Amygdala (tissue), 56 donors: Measurements from ENCODE around the gene RAB3GAP1.
A peak's percentile ranks its signal among the peaks of the same experiment; 100 is the strongest.
"Not testable (repeated sequence)": the region's sequence is repeated elsewhere in the genome, so short reads cannot be mapped to it uniquely, and the experiment has no call there.

ENCODE experiments used
- DNase-seq, 56 donors: peaks; one replicate each; lab custom pipeline; 2025; lab: John Stamatoyannopoulos, UW

Gene RAB3GAP1

DNA sequence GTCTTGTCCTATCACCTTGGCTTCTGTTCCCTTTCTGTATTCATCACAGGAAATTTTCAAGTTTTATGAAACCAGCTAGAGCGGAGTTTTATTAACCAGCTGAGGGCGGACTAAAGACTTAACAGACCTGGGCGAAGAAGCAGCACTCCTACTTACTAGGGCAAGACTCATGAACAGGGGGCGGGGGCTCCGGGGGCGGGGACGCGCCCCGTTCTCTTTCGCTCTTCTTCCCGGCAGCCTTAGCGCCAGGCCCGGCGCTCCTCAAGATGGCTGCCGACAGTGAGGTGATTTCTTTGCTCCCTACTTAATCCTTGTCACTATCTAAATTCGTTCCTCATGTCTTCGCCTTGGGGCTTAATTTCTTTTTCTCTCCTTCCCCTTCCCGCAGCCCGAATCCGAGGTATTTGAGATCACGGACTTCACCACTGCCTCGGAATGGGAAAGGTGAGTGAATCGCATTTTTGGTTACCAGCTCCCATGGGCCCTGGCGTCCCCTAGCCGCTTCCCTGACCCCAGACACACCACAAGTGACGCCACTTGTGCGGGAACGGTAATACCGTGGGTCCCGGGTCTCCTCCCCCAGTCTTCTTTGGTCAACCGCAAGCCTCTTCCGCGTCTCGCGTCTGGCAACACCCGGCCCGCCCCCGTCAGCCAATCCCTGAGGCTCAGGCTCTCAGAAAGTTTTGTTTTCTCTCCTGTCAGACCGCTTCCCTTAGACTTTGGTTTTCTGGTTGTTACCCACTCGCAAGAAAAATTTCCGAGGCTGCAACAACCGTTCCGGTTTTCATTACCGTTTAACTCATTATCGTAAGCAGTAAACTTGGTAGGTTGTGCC is at the start of gene RAB3GAP1:
RAB3GAP1 (plus strand) TSS at position 251 of the 835 bp plus-strand sequence; CDS start at position 267, 16 bp downstream.
- peak in 53 of 56 donors; percentile 10 to 80 (median 56) for DNase-seq

GRCh38 chr2:135002836-135003235 is 49.3 kb upstream of the RAB3GAP1 start:
- no peak for DNase-seq

GRCh38 chr2:135004005-135004746 is 47.9 kb upstream of the RAB3GAP1 start:
- DNase-seq = peak in 54 of 56 donors; percentile 3 to 81 (median 50)

GRCh38 chr2:135005753-135006152 is 46.3 kb upstream of the RAB3GAP1 start:
- DNase-seq = no peak

DNA sequence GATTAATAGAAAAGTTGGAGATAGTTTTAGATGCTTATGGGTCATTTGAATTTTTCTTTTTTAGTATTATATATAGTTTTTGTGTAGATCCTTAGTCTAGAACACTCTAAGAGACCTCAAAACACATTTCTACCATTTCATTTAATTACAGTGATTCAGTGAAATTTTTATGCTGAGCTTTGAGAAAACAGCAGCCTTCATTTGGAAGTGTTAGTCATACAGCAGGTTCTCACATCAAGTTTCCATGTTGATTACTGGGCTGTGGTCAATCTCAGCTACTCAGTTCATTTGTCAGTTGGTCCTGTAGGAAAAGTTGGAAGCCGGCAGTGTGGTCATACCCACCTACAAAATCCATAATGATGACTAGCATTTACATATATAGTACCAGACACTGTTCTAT is 42.8 kb upstream of the RAB3GAP1 start:
- no peak for DNase-seq

DNA sequence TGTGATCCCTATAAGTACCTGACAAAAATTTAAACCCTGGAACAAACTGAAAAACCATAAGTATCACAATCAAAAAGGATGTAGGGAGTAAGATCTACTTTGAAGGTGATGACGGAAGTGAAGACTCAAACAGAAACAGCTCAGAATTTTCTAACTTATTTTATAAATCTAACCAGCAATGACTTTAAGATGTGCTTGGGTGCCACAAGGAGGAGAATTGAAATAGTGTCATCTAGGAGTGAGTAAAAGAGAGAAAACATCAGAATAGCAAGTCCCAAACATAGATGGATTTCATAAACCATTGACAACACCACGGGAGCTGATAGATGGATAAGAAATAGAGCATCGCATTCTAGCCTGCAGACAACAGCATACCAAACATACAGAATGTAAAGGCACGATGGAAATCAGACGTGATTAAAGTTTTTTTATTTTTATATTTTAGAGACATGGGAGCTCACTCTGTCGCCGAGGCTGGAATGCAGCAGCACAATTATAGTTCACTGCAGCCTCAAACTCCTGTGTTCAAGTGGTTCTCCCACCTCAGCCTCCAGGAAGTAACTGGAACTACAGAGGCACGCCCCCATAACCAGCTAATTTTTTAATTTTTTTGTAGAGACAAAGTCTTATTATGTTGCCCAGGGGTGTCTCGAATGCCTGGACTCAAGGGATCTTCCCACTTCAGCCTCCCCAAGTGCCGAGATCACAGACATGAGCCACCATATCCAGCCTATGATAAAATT is 41.7 kb upstream of the RAB3GAP1 start:
- DNase-seq = no peak

- DNase-seq = no peak
Measured at GRCh38 chr2:135011633-135012032, 40.5 kb upstream of the RAB3GAP1 start.

DNA sequence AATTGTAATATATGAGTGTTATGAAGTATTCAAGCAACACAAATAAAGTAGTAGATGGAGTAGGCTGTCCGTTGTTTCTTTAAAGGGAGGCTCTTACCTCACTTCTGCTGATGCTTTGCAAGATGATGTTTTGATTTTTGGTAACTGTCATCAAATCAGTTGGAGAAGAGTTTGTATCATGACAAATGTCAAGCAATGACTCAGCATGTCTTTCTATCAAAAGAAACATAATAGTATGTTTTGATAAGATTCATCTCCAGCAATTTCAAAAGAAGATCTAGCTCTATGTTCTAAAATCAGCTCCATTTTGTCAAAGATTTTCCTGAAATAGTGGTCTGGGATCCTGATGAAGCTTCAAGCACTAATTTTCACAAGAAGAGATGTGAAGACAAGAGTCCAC is 30.5 kb upstream of the RAB3GAP1 start:
- DNase-seq = no peak

DNA sequence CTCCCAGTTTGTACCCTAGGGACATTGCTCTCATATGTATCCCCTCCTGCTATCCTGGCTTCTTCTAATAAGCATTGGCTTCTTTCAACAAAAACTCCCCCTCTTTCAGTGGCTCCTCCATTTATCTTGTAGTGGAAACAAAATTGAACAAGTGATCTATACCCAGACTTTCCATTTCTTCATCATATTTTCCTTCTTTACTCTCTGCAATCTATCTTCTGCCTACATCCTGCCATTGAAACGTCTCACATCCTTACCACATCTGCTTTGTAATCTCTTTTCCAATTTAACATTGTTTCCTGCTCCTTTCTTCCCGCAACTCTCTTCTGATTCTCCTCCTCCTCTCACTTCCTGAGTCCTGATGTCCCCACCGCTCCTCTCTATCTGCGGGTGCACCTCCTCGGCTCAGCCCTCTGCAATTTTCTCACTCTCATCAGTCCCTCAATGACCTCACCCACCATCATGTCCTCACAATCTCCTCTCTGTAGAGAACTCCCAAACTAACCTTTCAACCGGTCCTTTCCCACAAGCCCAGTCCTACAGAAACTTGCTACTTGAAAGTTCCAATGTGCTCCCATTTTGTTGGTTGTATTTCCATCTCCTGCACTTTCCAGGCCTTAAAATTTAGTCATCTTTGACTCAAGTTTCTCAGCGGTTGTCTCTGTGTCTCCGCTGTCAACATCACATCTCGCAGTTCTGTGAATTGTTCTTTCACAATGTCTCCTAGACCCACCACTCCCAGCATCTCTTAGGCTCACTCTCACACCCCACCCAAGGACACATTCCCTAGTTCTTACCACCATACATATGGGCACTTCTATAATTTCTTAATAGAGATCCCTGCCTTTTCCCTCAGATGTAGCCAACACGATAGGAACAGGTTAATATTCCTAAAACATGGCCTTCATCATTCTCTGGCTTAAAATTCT is 28.9 kb upstream of the RAB3GAP1 start:
- no peak for DNase-seq

- no peak for DNase-seq
Measured at GRCh38 chr2:135023886-135024485, 28.1 kb upstream of the RAB3GAP1 start.

- DNase-seq = no peak
Measured at GRCh38 chr2:135029481-135030134, 22.5 kb upstream of the RAB3GAP1 start.

DNA sequence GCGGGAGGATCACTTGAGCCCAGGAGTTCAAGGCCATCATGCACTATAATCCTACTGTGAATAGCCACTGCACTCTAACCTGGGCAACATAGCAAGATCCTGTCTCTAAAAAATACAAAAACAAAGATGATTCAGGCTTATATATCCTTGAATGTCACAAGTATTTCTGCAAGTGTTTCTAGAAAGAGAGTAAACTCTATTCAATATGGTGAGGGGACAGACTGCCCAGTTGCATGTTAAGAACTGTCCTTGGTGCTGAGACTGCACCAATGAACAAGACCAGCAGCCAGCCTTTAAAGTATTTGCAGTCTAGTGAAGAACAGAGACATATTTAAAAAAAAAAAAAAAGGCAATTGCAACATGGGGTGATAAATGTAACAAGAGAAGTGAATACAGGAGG is 21.3 kb upstream of the RAB3GAP1 start:
- no peak for DNase-seq

GRCh38 chr2:135033216-135033615 is 18.9 kb upstream of the RAB3GAP1 start:
- DNase-seq = not testable (repeated sequence)

DNA sequence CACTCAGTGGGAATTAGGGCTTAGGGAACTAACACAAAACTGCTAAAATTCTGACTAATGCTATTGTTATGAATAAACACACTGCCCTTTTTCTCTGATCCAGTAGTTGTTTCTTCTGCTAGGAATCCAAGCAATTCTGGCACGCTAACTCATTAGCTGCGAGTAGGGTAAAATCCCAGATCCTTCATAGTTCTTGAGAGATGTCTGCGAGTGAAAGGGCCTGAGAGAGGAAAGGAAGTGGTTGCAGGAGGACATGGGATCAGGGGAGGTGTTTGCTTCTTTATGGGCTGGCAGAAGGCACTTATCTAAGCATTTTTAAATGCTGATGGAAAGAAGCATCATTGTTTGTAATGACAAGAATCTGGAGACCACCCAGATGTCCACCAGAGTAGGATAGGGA is 14.3 kb upstream of the RAB3GAP1 start:
- DNase-seq = no peak

GRCh38 chr2:135043345-135043744 is 8.7 kb upstream of the RAB3GAP1 start:
- no peak for DNase-seq

DNA sequence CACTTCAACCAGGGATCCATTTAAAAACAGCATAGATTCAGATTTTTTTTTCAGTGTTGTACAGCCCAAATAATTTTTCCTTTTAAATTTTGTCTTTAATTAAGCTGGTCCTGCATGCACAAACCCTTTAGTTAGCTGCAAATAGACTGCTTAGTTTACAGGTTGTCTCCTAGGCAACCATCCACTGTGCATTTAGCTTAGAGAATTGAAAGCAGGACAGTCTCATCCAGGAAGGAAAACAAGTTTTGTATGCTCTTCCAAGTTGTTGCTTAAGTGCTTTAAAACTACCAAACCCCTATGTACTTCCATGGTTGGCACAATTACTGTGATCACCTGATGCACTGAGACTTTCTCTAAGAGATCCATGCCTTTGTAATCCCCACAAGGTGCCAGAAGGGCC is 4.8 kb upstream of the RAB3GAP1 start, which contains the start of gene MAP3K19:
MAP3K19 (minus strand) TSS at position 148 of the 400 bp plus-strand sequence. CDS start 22,800 bp downstream, outside the sequence.
- DNase-seq = no peak

GRCh38 chr2:135048122-135048521 is 4.0 kb upstream of the RAB3GAP1 start:
- no peak for DNase-seq

GRCh38 chr2:135050132-135050531 is 2.0 kb upstream of the RAB3GAP1 start:
- no peak for DNase-seq

DNA sequence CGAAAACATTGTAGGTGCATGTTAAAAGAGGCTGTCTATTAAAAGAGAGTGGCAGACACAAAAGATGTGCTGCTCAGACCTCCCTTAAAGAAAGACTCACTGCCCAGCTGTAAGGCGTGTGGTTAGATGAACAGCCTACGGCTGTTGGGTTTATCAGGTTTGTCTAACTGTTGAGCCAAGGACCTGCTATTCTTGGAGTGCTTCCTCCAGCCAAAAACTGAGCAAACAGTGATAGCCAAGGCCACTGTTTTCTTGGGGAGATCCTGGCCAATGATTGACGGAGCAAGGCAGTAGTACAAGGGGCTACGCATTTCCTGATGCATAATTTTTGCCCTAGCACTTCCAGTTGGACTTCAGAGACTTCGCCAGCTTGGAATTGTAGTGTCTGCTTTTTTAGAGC is 1.4 kb upstream of the RAB3GAP1 start:
- no peak for DNase-seq
